Ovary (tissue), 3 donors: ENCODE data around the gene ZNF134.

Experiments used
- CTCF ChIP-seq, 3 donors: fragments of 450-650 bp in 2 of 3; fragments of 200-600 bp in 1 of 3; IDR thresholded peaks; one replicate each; pipeline versions ENCODE4 v1.5.1 to v1.8.0; 2016 to 2022; ENCODE audit warnings: antibody characterized with exemption in 3 of 3, mild to moderate bottlenecking in 1 of 3
- EP300 ChIP-seq: sonication (generic); formaldehyde crosslinking; IDR thresholded peaks from one replicate; pipeline ENCODE4 v1.6.1; 2017; ENCODE audit warnings: antibody characterized with exemption
- donor health status: DM: no; HTN: no; CAD: no.

GRCh38 chr19:57632987-57633831, 19.2 kb downstream of the ZNF134 start, which contains the start of gene ZNF211:
- TF ChIP-seq EP300 = no peak
- no peak for TF ChIP-seq CTCF (IDR thresholded peaks at IDR 0.05)
